Measurements from ENCODE around the gene RPL37.

- TF ChIP-seq GATA2 (IDR thresholded peaks at IDR 0.05; ENCODE audit: low read depth, low read length), result no peak
- no peak for TF ChIP-seq GATA3 (IDR thresholded peaks at IDR 0.05; ENCODE audit: low read depth, low read length)
Observed at GRCh38 chr5:40829748-40830533, 5.1 kb downstream of the RPL37 start.
